HG02678 (cell line): ENCODE results near the gene ZNF610.

Source experiments
- ATAC-seq: cut with Tn5 transposase; IDR thresholded peaks from one replicate; pipeline ENCODE4 v1.9.1; 2021; ENCODE audit warnings: mild to moderate bottlenecking, moderate library complexity; ENCODE audit not compliant: unreplicated experiment

Gene ZNF610

DNA sequence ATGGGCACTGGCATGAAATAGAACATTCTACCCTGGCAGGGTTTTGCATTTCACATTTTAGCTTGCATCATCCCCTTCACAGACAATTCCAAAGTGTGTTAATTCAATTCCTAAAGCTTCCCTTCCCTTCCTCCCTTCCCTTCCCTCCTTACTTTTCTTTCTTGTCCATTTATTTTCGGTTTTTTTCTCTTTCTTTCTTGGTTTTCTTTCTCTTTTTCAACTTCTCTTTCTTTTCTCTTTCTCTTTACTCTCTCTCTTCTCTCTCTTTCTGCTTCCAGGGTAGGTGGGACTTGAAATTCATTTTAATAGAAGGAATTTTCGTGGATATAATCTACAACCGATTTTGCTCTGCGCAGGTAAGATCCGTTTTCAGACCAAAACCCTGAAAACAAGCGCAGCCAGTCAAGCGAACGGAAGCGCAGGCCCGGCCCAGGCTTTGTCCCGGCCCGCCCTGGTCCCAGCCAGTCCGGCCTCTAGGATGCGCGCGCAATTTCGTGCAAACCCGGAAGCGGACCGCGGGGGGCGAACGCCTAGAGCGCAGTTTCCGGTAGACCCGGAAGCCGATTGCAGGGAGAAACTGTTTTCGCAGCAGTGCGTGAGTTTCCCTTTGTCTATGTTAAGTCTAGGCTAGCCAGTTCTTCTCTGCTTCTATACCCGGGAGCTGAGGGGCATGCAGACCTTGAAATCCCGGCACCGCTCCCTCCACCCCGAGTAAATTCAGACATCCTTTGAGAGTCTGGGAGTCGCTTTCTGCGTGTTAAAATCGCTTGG lies 61.5 kb downstream of the ZNF610 start, which contains the start of gene ZNF528:
TSS of gene ZNF528 (plus strand) at position 540 of the 771 bp plus-strand sequence. CDS start 4,165 bp downstream, outside the sequence.
- ATAC-seq, result peak; percentile 98

- peak; percentile 6 for ATAC-seq
Observed at GRCh38 chr19:52398081-52398441, 62.0 kb downstream of the ZNF610 start.

- ATAC-seq, result no peak
Observed at GRCh38 chr19:52410276-52410675, 74.2 kb downstream of the ZNF610 start.

DNA sequence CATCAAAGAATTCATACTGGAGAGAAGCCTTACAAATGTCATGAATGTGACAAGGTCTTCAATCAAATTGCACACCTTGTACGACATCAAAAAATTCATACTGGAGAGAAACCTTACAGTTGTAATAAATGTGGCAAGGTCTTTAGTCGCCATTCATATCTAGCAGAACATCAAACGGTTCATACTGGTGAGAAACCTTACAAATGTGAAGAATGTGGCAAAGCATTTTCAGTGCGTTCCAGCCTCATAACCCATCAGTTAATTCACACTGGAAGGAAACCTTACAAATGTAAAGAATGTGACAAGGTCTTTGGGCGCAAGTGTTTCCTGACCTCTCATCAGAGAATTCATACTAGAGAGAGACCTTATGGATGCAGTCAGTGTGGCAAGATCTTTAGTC lies 79.7 kb downstream of the ZNF610 start:
- ATAC-seq, result no peak
